ENCODE data around the gene LTO1. TPM values are rescaled to one million over a fixed set of nuclear protein-coding genes. Genes with fewer than 3 reads are reported as not detected.
A peak's percentile ranks its signal among the peaks of the same experiment; 100 is the strongest.

LTO1 gene
- total and polyA plus RNA-seq, 2 of the 13 experiments (the other 11 are each of a cell fraction or from before 2014, with no cell fraction given) = 11.8 to 15.0 TPM

DNA sequence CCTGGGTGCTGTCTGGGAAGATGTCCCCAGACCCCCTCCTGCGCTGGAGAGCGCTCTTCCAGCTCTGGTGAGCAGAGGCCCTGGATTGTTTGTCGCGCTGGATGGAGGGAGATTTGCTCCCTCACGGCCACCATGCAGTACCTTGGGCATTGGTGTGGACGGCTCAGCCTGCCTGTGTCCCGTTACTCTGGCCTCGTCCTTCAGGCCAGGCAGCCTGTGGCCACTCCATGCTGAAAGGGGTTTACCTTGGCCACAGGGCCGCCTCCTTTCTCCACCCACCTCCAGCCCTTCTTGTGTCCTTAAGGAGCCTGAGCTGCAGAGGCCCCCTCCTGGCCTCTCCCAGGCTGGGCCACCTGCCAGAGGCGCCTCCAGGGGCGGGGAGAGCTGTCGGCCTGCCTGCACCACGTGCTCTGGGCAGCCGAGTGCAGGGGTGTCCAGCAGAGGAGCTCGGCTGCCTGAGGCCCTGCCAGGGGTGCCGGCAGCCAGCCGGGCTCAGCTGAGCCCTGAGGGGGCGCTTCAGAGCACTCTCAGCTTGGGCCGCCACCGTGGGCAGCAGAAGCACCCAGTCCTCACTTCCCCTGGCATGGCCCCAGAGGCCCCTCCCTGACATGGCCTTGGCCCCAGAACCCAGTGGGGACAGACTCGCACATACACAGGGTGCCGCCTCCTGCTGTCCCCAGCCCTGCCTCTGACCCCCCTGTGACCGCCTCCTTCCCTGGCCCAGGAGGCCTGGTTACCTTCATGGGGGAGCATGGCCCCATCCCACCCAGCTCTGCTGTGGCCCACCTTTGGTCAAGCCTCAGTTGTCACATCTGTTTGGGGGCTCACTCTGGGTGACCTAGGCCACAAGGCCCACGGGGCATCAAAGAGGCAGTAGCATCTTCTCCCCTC lies 30.8 kb downstream of the LTO1 start (continued):
- TF ChIP-seq, protein P1, sequence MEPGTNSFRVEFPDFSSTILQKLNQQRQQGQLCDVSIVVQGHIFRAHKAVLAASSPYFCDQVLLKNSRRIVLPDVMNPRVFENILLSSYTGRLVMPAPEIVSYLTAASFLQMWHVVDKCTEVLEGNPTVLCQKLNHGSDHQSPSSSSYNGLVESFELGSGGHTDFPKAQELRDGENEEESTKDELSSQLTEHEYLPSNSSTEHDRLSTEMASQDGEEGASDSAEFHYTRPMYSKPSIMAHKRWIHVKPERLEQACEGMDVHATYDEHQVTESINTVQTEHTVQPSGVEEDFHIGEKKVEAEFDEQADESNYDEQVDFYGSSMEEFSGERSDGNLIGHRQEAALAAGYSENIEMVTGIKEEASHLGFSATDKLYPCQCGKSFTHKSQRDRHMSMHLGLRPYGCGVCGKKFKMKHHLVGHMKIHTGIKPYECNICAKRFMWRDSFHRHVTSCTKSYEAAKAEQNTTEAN (CRISPR knock-in tag; conservative IDR thresholded peaks at IDR 0.05) = peak; percentile 80
- TF ChIP-seq IKZF4 (CRISPR knock-in tag; IDR thresholded peaks at IDR 0.05; ENCODE audit: borderline replicate concordance, low read depth, not compliant biosample characterization) = peak; percentile 74
- TF ChIP-seq, protein P2, sequence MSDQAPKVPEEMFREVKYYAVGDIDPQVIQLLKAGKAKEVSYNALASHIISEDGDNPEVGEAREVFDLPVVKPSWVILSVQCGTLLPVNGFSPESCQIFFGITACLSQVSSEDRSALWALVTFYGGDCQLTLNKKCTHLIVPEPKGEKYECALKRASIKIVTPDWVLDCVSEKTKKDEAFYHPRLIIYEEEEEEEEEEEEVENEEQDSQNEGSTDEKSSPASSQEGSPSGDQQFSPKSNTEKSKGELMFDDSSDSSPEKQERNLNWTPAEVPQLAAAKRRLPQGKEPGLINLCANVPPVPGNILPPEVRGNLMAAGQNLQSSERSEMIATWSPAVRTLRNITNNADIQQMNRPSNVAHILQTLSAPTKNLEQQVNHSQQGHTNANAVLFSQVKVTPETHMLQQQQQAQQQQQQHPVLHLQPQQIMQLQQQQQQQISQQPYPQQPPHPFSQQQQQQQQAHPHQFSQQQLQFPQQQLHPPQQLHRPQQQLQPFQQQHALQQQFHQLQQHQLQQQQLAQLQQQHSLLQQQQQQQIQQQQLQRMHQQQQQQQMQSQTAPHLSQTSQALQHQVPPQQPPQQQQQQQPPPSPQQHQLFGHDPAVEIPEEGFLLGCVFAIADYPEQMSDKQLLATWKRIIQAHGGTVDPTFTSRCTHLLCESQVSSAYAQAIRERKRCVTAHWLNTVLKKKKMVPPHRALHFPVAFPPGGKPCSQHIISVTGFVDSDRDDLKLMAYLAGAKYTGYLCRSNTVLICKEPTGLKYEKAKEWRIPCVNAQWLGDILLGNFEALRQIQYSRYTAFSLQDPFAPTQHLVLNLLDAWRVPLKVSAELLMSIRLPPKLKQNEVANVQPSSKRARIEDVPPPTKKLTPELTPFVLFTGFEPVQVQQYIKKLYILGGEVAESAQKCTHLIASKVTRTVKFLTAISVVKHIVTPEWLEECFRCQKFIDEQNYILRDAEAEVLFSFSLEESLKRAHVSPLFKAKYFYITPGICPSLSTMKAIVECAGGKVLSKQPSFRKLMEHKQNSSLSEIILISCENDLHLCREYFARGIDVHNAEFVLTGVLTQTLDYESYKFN (CRISPR knock-in tag; conservative IDR thresholded peaks at IDR 0.05) = peak; percentile 42
- TF ChIP-seq, protein P3, sequence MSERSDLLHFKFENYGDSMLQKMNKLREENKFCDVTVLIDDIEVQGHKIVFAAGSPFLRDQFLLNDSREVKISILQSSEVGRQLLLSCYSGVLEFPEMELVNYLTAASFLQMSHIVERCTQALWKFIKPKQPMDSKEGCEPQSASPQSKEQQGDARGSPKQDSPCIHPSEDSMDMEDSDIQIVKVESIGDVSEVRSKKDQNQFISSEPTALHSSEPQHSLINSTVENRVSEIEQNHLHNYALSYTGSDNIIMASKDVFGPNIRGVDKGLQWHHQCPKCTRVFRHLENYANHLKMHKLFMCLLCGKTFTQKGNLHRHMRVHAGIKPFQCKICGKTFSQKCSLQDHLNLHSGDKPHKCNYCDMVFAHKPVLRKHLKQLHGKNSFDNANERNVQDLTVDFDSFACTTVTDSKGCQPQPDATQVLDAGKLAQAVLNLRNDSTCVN (CRISPR knock-in tag; IDR thresholded peaks at IDR 0.05; ENCODE audit: borderline replicate concordance) = peak; percentile 57; the same call in 1 of the 2 replicates
- TF ChIP-seq DNMT1 (CRISPR knock-in tag; IDR thresholded peaks at IDR 0.05) = 0 out of 2 replicates have a peak, but pooled peaks have one; percentile 28
- TF ChIP-seq ZBTB38 (CRISPR knock-in tag; IDR thresholded peaks at IDR 0.05) = peak; percentile 54; the same call in 1 of the 2 replicates
- TF ChIP-seq, protein P4, sequence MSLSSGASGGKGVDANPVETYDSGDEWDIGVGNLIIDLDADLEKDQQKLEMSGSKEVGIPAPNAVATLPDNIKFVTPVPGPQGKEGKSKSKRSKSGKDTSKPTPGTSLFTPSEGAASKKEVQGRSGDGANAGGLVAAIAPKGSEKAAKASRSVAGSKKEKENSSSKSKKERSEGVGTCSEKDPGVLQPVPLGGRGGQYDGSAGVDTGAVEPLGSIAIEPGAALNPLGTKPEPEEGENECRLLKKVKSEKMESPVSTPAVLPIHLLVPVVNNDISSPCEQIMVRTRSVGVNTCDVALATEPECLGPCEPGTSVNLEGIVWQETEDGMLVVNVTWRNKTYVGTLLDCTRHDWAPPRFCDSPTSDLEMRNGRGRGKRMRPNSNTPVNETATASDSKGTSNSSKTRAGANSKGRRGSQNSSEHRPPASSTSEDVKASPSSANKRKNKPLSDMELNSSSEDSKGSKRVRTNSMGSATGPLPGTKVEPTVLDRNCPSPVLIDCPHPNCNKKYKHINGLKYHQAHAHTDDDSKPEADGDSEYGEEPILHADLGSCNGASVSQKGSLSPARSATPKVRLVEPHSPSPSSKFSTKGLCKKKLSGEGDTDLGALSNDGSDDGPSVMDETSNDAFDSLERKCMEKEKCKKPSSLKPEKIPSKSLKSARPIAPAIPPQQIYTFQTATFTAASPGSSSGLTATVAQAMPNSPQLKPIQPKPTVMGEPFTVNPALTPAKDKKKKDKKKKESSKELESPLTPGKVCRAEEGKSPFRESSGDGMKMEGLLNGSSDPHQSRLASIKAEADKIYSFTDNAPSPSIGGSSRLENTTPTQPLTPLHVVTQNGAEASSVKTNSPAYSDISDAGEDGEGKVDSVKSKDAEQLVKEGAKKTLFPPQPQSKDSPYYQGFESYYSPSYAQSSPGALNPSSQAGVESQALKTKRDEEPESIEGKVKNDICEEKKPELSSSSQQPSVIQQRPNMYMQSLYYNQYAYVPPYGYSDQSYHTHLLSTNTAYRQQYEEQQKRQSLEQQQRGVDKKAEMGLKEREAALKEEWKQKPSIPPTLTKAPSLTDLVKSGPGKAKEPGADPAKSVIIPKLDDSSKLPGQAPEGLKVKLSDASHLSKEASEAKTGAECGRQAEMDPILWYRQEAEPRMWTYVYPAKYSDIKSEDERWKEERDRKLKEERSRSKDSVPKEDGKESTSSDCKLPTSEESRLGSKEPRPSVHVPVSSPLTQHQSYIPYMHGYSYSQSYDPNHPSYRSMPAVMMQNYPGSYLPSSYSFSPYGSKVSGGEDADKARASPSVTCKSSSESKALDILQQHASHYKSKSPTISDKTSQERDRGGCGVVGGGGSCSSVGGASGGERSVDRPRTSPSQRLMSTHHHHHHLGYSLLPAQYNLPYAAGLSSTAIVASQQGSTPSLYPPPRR (CRISPR knock-in tag; IDR thresholded peaks at IDR 0.05; ENCODE audit: borderline replicate concordance) = peak; percentile 44; the same call in 1 of the 2 replicates
- no peak for TF ChIP-seq HNF4G (IDR thresholded peaks at IDR 0.05; ENCODE audit: borderline replicate concordance, low read depth, low read length)
- TF ChIP-seq HNF4G (CRISPR knock-in tag; IDR thresholded peaks at IDR 0.05; ENCODE audit: borderline replicate concordance, low read depth) = 0 out of 2 replicates have a peak, but pooled peaks have one; percentile 45
- TF ChIP-seq THAP11 (CRISPR knock-in tag; IDR thresholded peaks at IDR 0.05) = no peak
- TF ChIP-seq SP140L (CRISPR knock-in tag; IDR thresholded peaks at IDR 0.05; ENCODE audit: borderline replicate concordance) = no peak
- 0 out of 2 replicates have a peak, but pooled peaks have one; percentile 22 for TF ChIP-seq ZMYM4 (CRISPR knock-in tag; IDR thresholded peaks at IDR 0.05)

Data from HepG2 (cell line).